CD4-positive, alpha-beta T cell treated with Interleukin-1 beta for 1 hour (primary cell): ENCODE measurements around the gene CCNT1.
"Not testable (repeated sequence)": the region's sequence is repeated elsewhere in the genome, so short reads cannot be mapped to it uniquely, and the experiment has no call there.

Experiments used
- DNase-seq, 2 donors: peaks; one replicate each; pipeline ENCODE4 v3.0.0-alpha.2; 2020 to 2022

CCNT1 gene

GRCh38 chr12:48716493-48717251 is at the start of gene CCNT1:
CCNT1 (minus strand) TSS chr12:48716707; CDS start chr12:48716675, 32 bp downstream.
- peak; percentile 99 to 100 for DNase-seq

GRCh38 chr12:48765753-48766162 is 49.3 kb upstream of the CCNT1 start:
- DNase-seq: peak in 1 of 2 donors; percentile 13

GRCh38 chr12:48764521-48764920 is 48.0 kb upstream of the CCNT1 start:
- DNase-seq: no peak

- DNase-seq: no peak
Measured at GRCh38 chr12:48758737-48759136, 42.2 kb upstream of the CCNT1 start.

GRCh38 chr12:48758186-48758585 is 41.7 kb upstream of the CCNT1 start:
- no peak for DNase-seq

- no peak for DNase-seq
Measured at GRCh38 chr12:48750769-48751356, 34.4 kb upstream of the CCNT1 start.

- no peak for DNase-seq
Measured at GRCh38 chr12:48750215-48750614, 33.7 kb upstream of the CCNT1 start.

GRCh38 chr12:48744251-48745008 is 27.9 kb upstream of the CCNT1 start:
- no peak for DNase-seq

- DNase-seq: no peak
Measured at GRCh38 chr12:48739618-48740269, 23.2 kb upstream of the CCNT1 start.

- DNase-seq: no peak
Measured at GRCh38 chr12:48736456-48736855, 19.9 kb upstream of the CCNT1 start.

- no peak for DNase-seq
Measured at GRCh38 chr12:48728807-48729206, 12.3 kb upstream of the CCNT1 start.

- not testable (repeated sequence) for DNase-seq
Measured at GRCh38 chr12:48720737-48721136, 4.2 kb upstream of the CCNT1 start.

GRCh38 chr12:48720171-48720570 is 3.7 kb upstream of the CCNT1 start:
- not testable (repeated sequence) for DNase-seq

- DNase-seq: not testable (repeated sequence)
Measured at GRCh38 chr12:48719002-48719401, 2.5 kb upstream of the CCNT1 start.

- no peak for DNase-seq
Measured at GRCh38 chr12:48717252-48717695, 767 bp upstream of the CCNT1 start.

GRCh38 chr12:48716168-48716492 is 377 bp downstream of the CCNT1 start:
- no peak for DNase-seq

- DNase-seq: no peak
Measured at GRCh38 chr12:48712209-48712608, 4.3 kb downstream of the CCNT1 start.

GRCh38 chr12:48698822-48699221 is 17.7 kb downstream of the CCNT1 start:
- DNase-seq: not testable (repeated sequence)

GRCh38 chr12:48696626-48697025 is 19.9 kb downstream of the CCNT1 start:
- no peak for DNase-seq

GRCh38 chr12:48695859-48696258 is 20.6 kb downstream of the CCNT1 start:
- DNase-seq: no peak

- DNase-seq: no peak
Measured at GRCh38 chr12:48694038-48694437, 22.5 kb downstream of the CCNT1 start.

- no peak for DNase-seq
Measured at GRCh38 chr12:48693572-48693971, 22.9 kb downstream of the CCNT1 start.

GRCh38 chr12:48691826-48692487 is 24.6 kb downstream of the CCNT1 start:
- DNase-seq: no peak
